Gastrocnemius medialis (tissue), 4 donors: ENCODE measurements around the gene MYO1D. TPM values are rescaled to one million over a fixed set of nuclear protein-coding genes. Genes with fewer than 3 reads are reported as not detected.
A peak's percentile ranks its signal among the peaks of the same experiment; 100 is the strongest.

ENCODE experiments used
- ATAC-seq, 2 donors: fragments of 150-250 bp; one replicate each; pipeline ENCODE4 v1.9.1; 2016
- DNase-seq, 2 donors: peaks; one replicate each; pipeline ENCODE4 v3.0.0-alpha.2; 2019
- H3K27ac ChIP-seq, 4 donors: fragments of 200-600 bp; sonication (generic); 1 replicate in 1 of 4; 2 replicates in 3 of 4; pipeline ENCODE4 v1.5.1; 2016 to 2018; ENCODE audit warnings: mild to moderate bottlenecking in 2 of 4, moderate library complexity in 1 of 4
- H3K27me3 ChIP-seq, 3 donors: fragments of 200-600 bp; sonication (generic) in 2 of 3; 1 replicate in 1 of 3; 2 replicates in 2 of 3; pipeline versions ENCODE4 v1.5.1 to v1.6.0; 2016 to 2019; ENCODE audit warnings: mild to moderate bottlenecking in 1 of 3, moderate library complexity in 1 of 3
- H3K36me3 ChIP-seq, 2 donors: fragments of 200-600 bp; sonication (generic) in 1 of 2; one replicate each; pipeline ENCODE4 v1.5.1; 2017 to 2018
- H3K4me1 ChIP-seq, 2 donors: fragments of 200-600 bp; sonication (generic) in 1 of 2; one replicate each; pipeline ENCODE4 v1.5.1; 2016 to 2017; ENCODE audit warnings: mild to moderate bottlenecking in 2 of 2
- H3K4me3 ChIP-seq, 4 donors: fragments of 200-600 bp; sonication (generic) in 3 of 4; 1 replicate in 1 of 4; 2 replicates in 3 of 4; pipeline ENCODE4 v1.5.1; 2016 to 2019; ENCODE audit warnings: mild to moderate bottlenecking in 2 of 4
- H3K9me3 ChIP-seq, 3 donors: fragments of 200-600 bp; sonication (generic) in 2 of 3; 1 replicate in 1 of 3; 2 replicates in 2 of 3; pipeline ENCODE4 v1.5.1; 2016 to 2019
- POLR2A ChIP-seq, 2 donors: fragments of 450-650 bp; IDR thresholded peaks; one replicate each; pipeline ENCODE4 v1.6.1; 2017; ENCODE audit warnings: antibody characterized with exemption in 2 of 2, mild to moderate bottlenecking in 2 of 2, moderate library complexity in 2 of 2
- in situ Hi-C, 4 donors: fragments of 200-750 bp; cut with MboI; loops; one replicate each; pipeline versions ENCODE4 v1.15.0 to v1.8.0; 2017; ENCODE audit warnings: low sequenced_read_pairs in 4 of 4
- intact Hi-C: fragments of 100-400 bp; cut with DNase I; formaldehyde crosslinking; loops from one replicate; pipeline ENCODE4 v1.15.1; 2023; ENCODE audit warnings: low total_unique reads
- total RNA-seq, 4 donors: library from RNA; depleted of rRNA; stranded (reverse); fragments of >200 nt; gene quantifications; one replicate each; pipeline versions ENCODE4 v1.1.0 to v1.2.3, GENCODE V29; 2016
- TF ChIP-seq, protein P1 (sequence below), 5 experiments: fragments of 450-650 bp in 3 of 5; fragments of 200-600 bp in 2 of 5; sonication (generic) in 2 of 5; IDR thresholded peaks in 4 of 5; conservative IDR thresholded peaks in 1 of 5; 1 replicate in 4 of 5; 2 replicates in 1 of 5; pipeline ENCODE4 v1.5.1; 2016 to 2019; ENCODE audit warnings: antibody characterized with exemption in 5 of 5, mild to moderate bottlenecking in 3 of 5, moderate library complexity in 3 of 5

MYO1D gene
- total RNA-seq, 4 donors from 2014 or later: 5.8 to 20.1 (median 7.8) TPM

DNA sequence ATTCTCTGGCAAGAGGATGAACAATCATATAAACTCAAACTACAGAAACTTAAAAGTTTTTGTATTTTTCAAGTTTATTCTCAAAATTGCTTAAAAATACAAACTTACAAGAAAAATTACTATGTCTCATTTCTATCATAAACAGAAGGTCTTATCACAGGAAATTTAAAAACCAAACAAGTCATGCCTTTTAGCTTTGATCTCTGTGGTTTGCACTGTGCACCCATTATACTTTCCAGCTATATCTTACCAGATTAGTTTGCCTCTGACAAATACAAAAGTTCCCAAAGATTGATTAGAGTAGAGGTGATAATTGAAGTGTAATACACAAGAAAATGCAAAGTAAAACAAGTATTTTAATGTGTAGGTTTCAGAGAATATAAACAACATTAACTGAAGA lies 117.4 kb downstream of the MYO1D start:
- H3K27ac ChIP-seq: no peak overlapping the region
- intact Hi-C loops: loop anchor here (5.0 kb wide), 2 partner anchors 272 to 297 kb away; partner anchors contain the start of gene CDK5R1
- H3K36me3 ChIP-seq: no peaks in the 10 kb centered on the region
- DNase-seq (no peak), ATAC-seq (no peak)
- no peaks in the 10 kb centered on the region for H3K9me3 ChIP-seq
- H3K4me1 ChIP-seq: no peaks in the 10 kb centered on the region
- in situ Hi-C loops: loop anchor here in 3 of 4 donors (10.0 to 25.0 kb wide), 3 partner anchors 95 to 297 kb away; no protein-coding TSS in a partner anchor
- TF ChIP-seq, protein P1, sequence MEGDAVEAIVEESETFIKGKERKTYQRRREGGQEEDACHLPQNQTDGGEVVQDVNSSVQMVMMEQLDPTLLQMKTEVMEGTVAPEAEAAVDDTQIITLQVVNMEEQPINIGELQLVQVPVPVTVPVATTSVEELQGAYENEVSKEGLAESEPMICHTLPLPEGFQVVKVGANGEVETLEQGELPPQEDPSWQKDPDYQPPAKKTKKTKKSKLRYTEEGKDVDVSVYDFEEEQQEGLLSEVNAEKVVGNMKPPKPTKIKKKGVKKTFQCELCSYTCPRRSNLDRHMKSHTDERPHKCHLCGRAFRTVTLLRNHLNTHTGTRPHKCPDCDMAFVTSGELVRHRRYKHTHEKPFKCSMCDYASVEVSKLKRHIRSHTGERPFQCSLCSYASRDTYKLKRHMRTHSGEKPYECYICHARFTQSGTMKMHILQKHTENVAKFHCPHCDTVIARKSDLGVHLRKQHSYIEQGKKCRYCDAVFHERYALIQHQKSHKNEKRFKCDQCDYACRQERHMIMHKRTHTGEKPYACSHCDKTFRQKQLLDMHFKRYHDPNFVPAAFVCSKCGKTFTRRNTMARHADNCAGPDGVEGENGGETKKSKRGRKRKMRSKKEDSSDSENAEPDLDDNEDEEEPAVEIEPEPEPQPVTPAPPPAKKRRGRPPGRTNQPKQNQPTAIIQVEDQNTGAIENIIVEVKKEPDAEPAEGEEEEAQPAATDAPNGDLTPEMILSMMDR (IDR thresholded peaks at IDR 0.05 in 4 of 5, conservative IDR thresholded peaks at IDR 0.05 in 1 of 5): no peak
- TF ChIP-seq POLR2A (IDR thresholded peaks at IDR 0.05): no peak
- no peak overlapping the region for H3K4me3 ChIP-seq
- H3K27me3 ChIP-seq: no peaks in the 10 kb centered on the region

DNA sequence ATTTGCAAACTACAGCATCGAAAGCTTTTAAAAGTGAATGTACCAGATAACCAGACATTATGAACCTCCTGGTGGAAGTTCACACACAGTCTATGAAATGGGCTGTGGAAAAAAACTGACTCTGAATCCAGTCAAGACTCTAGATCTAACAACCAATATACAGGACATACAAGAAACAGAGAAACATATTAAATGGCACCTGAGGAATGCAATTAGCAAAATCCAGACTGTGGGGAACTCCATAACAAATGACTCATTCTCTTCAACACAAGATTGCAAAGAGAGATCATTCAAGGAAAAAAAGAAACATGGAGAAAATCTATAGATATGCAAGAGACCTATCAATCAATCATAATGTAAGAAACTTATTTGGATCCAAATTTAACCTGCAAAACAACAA lies 119.0 kb downstream of the MYO1D start:
- DNase-seq (no peak), ATAC-seq (no peak)
- H3K9me3 ChIP-seq: no peaks in the 10 kb centered on the region
- intact Hi-C loops (loop anchor here (5.0 kb wide), 2 partner anchors 271 to 296 kb away; partner anchors contain the start of gene CDK5R1), in situ Hi-C loops (loop anchor here in 3 of 4 donors (10.0 to 25.0 kb wide), 3 partner anchors 93 to 296 kb away; no protein-coding TSS in a partner anchor)
- no peaks in the 10 kb centered on the region for H3K27me3 ChIP-seq
- no peak overlapping the region for H3K27ac ChIP-seq
- no peaks in the 10 kb centered on the region for H3K36me3 ChIP-seq
- no peaks in the 10 kb centered on the region for H3K4me1 ChIP-seq
- no peak for TF ChIP-seq POLR2A (IDR thresholded peaks at IDR 0.05)
- TF ChIP-seq, protein P1 (IDR thresholded peaks at IDR 0.05 in 4 of 5, conservative IDR thresholded peaks at IDR 0.05 in 1 of 5): no peak
- H3K4me3 ChIP-seq: no peak overlapping the region

DNA sequence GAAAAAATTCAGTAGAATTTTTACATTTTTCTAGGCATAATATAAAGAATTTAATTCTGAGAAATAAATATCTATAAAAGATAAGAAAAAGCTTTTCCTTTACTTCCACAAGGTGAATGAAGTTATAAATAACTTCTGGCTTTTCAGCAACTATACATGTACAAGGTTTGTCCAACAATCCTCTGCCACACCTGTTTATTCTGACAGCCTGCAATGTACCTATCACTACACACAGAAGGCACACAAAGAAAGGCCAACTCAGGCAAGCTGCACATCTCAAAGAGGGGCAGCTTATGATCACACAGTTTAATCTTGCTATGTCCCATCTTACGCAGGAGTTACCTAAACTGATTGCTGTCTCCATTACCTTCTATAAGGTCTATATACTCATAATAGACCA lies 120.2 kb downstream of the MYO1D start:
- DNase-seq: no peak
- Histone ChIP-seq H3K4me3 (no peak overlapping the region), H3K27ac (no peak overlapping the region), H3K9me3 (no peaks in the 10 kb centered on the region), H3K36me3 (no peaks in the 10 kb centered on the region), H3K4me1 (no peaks in the 10 kb centered on the region), H3K27me3 (no peaks in the 10 kb centered on the region)
- intact Hi-C loops: loop anchor here (5.0 kb wide), 2 partner anchors 269 to 294 kb away; partner anchors contain the start of gene CDK5R1
- in situ Hi-C loops: loop anchor here in 3 of 4 donors (10.0 to 25.0 kb wide), 3 partner anchors 92 to 294 kb away; no protein-coding TSS in a partner anchor
- TF ChIP-seq POLR2A (IDR thresholded peaks at IDR 0.05): no peak
- TF ChIP-seq, protein P1 (IDR thresholded peaks at IDR 0.05 in 4 of 5, conservative IDR thresholded peaks at IDR 0.05 in 1 of 5): no peak
- no peak for ATAC-seq

DNA sequence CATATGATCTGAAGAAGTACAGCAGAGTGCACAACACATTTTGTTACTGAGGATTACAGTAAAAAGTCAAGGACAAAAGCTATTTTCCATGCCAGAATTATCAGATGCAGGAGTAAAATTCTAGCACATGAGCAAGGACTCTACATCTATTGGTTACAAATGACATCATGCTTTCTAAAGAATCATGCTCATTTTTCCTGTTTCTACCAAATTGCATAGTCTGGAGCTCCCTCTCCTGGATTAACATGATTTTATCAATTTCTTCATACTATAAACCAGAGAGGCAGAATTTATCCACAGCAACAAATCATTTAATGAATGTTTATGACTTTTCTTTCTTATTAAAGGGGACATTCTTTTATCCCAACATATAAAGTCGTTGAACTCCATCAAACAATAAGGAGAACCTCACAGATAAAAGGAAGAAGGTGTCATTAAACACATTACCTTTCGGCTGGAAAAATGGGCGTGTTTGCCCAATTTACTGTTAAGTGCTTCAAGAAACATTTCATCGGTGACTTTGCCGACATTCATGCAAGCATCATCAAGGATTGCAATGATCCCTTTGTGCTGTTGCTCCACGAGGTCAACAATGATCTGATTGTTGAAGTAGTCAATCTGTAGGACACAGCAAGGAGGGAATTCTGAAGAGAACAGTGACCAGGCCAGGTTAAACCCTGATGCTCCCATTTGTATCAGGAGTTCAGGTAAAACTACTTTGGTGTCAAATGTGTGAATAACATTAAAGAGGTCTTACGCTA lies 121.7 kb downstream of the MYO1D start:
- no peak overlapping the region for H3K27ac ChIP-seq
- DNase-seq: no peak
- H3K4me3 ChIP-seq: no peak overlapping the region
- peak; percentile 49 to 66 for ATAC-seq
- H3K27me3 ChIP-seq: no peaks in the 10 kb centered on the region
- no peaks in the 10 kb centered on the region for H3K4me1 ChIP-seq
- intact Hi-C loops: loop anchor here (5.0 kb wide), 2 partner anchors 268 to 293 kb away; partner anchors contain the start of gene CDK5R1
- H3K9me3 ChIP-seq: no peaks in the 10 kb centered on the region
- in situ Hi-C loops: loop anchor here in 3 of 4 donors (10.0 to 25.0 kb wide), 3 partner anchors 90 to 293 kb away; no protein-coding TSS in a partner anchor
- no peaks in the 10 kb centered on the region for H3K36me3 ChIP-seq
- TF ChIP-seq, protein P1 (IDR thresholded peaks at IDR 0.05 in 4 of 5, conservative IDR thresholded peaks at IDR 0.05 in 1 of 5): peak; percentile 24 to 36 (median 30)
- TF ChIP-seq POLR2A (IDR thresholded peaks at IDR 0.05): no peak
